Heart right ventricle (tissue), 16 donors: ENCODE measurements around the gene SLC20A1. TPM values are rescaled to one million over a fixed set of nuclear protein-coding genes. Genes with fewer than 3 reads are reported as not detected.
A peak's percentile ranks its signal among the peaks of the same experiment; 100 is the strongest.

Source experiments
- ATAC-seq, 8 donors: fragments of 200-7000 bp; cut with Tn5 transposase; one replicate each; pipeline ENCODE4 v1.9.1; 2020; ENCODE audit warnings: mild to moderate bottlenecking in 8 of 8, moderate library complexity in 8 of 8, moderate number of reproducible peaks in 1 of 8
- DNase-seq, 2 donors: peaks; one replicate each; pipeline ENCODE4 v3.0.0-alpha.2; 2020
- H3K27ac ChIP-seq, 10 donors: fragments of 200-600 bp; sonication (generic) in 2 of 10; one replicate each; pipeline versions ENCODE4 v1.5.0 to v1.8.0; 2020 to 2022; ENCODE audit warnings: mild to moderate bottlenecking in 3 of 10
- H3K27me3 ChIP-seq, 7 donors: fragments of 200-600 bp; one replicate each; pipeline ENCODE4 v1.8.0; 2021 to 2022; ENCODE audit warnings: mild to moderate bottlenecking in 2 of 7
- H3K36me3 ChIP-seq, 9 donors: fragments of 200-600 bp; sonication (generic) in 1 of 9; one replicate each; pipeline versions ENCODE4 v1.5.0 to v1.8.0; 2020 to 2022; ENCODE audit warnings: mild to moderate bottlenecking in 2 of 9
- H3K4me1 ChIP-seq, 9 donors: fragments of 200-600 bp; sonication (generic) in 1 of 9; one replicate each; pipeline versions ENCODE4 v1.5.0 to v1.8.0; 2020 to 2022; ENCODE audit warnings: mild to moderate bottlenecking in 4 of 9
- H3K4me3 ChIP-seq, 10 donors: fragments of 200-600 bp; sonication (generic) in 2 of 10; one replicate each; pipeline versions ENCODE4 v1.5.0 to v1.8.0; 2020 to 2022; ENCODE audit warnings: mild to moderate bottlenecking in 7 of 10, moderate library complexity in 2 of 10
- H3K9me3 ChIP-seq, 11 donors: fragments of 200-600 bp in 10 of 11; sonication (generic) in 2 of 11; one replicate each; pipeline versions ENCODE4 v1.5.0 to v1.8.0; 2013 to 2022; ENCODE audit warnings: mild to moderate bottlenecking in 2 of 11, control low read depth in 1 of 11, moderate library complexity in 1 of 11
- WGBS, 2 donors: extraction: QIAGEN DNeasy Blood & Tissue Kit; methylation state at CpG; one replicate each; pipeline ENCODE4 v1.1.7; 2013; ENCODE audit warnings: inconsistent platforms in 1 of 2; 5-methylcytosine and 5-hydroxymethylcytosine counted together
- intact Hi-C, 10 donors: fragments of 100-400 bp; cut with DNase I; formaldehyde crosslinking; loops; one replicate each; pipeline versions ENCODE4 v1.11.1 to v1.14.2; 2022
- polyA plus RNA-seq, 2 donors: library from polyadenylated mRNA; stranded (reverse); fragments of 200-250 nt; gene quantifications; one replicate each; pipeline ENCODE4 v1.2.3, GENCODE V29; 2013
- total RNA-seq, 10 donors: library from RNA; stranded (reverse); fragmentation: NEBNext Ultra II Directional in 3 of 10; extraction: Animal tissue kit (Norgen Biotek cat#: 25700) in 3 of 10; gene quantifications; one replicate each; pipeline versions ENCODE4 v1.2.1 to v1.2.4, GENCODE V29; 2021 to 2023
- TF ChIP-seq, protein P1 (sequence below), 9 donors: fragments of 200-600 bp; sonication (generic) in 2 of 9; IDR thresholded peaks; one replicate each; pipeline versions ENCODE4 v1.5.0 to v1.8.0; 2021 to 2022; ENCODE audit warnings: antibody characterized with exemption in 9 of 9, mild to moderate bottlenecking in 5 of 9, moderate library complexity in 1 of 9
- donor health status: Arrhythmogenic right ventricular cardiomyopathy.
- donor health status: ischemic (EF 13 %, LVEDD 7.1; RV severe dilation, severe dysfunction).
- donor health status: healthy with polysubstance abuse.
- donor health status: DM: no; HTN: yes; CAD: no.
- donor health status: DM: no; HTN: no; CAD: no.
- donor health status: ischemic (EF 25% LVEDD 6.9; RV normal size, moderate dysfunction).
- donor health status: ischemic (EF 25% LVEDD 5.7; RV mildly dilated, moderate dysfunction).
- donor health status: healthy.
- donor health status: DM: yes; HTN: yes; CAD: no.
- donor health status: Ischemic cardiomyopathy.
- donor health status: ischemic (EF 35%, LVEDD 5.7; RV mildly dilated, moderate dysfunction).
- donor health status: nonischemic (EF 11% LVEDD 7.7; RV severe dilation, severe dysfunction).
- donor health status: DM: yes; HTN: yes; CAD: no.
- donor health status: PGD.
- donor health status: ischemic (EF 29% LVEDD 5.4; RV normal size, mild dysfunction).
- donor health status: nonischemic (EF 23%, LVEDD 6.1; RV moderate dilation, normal function).

Gene SLC20A1
- total and polyA plus RNA-seq, 12 donors = 9.9 to 21.3 (median 13.2) TPM

DNA sequence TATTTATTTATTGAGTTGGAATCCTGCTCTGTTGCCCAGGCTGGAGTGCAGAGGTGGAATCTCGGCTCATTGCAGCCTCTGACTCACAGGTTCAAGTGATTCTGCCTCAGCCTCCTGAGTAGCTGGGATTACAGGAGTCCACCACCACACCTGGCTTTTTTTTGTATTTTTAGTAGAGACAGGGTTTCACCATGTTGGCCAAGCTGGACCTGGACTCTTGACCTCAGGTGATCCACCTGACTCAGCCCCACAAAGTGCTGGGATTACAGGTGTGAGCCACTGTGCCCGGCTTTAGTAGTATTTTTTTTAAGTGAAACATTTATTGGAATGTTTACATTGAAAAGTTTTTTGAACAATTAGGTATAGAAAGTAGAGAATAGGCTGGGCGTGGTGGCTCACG, 23.9 kb downstream of the SLC20A1 start:
- Histone ChIP-seq H3K36me3 (peaks cover 0 to 18% (median 6%) of the 10 kb centered on the region in 9 donors), H3K27ac (no peak overlapping the region), H3K9me3 (no peaks in the 10 kb centered on the region), H3K4me1 (peaks cover 0 to 29% (median 4%) of the 10 kb centered on the region in 9 donors), H3K4me3 (no peak overlapping the region), H3K27me3 (no peaks in the 10 kb centered on the region)
- WGBS, 2 donors = 96 to 98% methylated on average over 4 of the region's 4 CpGs
- DNase-seq = no peak
- TF ChIP-seq, protein P1, sequence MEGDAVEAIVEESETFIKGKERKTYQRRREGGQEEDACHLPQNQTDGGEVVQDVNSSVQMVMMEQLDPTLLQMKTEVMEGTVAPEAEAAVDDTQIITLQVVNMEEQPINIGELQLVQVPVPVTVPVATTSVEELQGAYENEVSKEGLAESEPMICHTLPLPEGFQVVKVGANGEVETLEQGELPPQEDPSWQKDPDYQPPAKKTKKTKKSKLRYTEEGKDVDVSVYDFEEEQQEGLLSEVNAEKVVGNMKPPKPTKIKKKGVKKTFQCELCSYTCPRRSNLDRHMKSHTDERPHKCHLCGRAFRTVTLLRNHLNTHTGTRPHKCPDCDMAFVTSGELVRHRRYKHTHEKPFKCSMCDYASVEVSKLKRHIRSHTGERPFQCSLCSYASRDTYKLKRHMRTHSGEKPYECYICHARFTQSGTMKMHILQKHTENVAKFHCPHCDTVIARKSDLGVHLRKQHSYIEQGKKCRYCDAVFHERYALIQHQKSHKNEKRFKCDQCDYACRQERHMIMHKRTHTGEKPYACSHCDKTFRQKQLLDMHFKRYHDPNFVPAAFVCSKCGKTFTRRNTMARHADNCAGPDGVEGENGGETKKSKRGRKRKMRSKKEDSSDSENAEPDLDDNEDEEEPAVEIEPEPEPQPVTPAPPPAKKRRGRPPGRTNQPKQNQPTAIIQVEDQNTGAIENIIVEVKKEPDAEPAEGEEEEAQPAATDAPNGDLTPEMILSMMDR (IDR thresholded peaks at IDR 0.05) = no peak
- intact Hi-C loops = no loop called here
- ATAC-seq = no peak

DNA sequence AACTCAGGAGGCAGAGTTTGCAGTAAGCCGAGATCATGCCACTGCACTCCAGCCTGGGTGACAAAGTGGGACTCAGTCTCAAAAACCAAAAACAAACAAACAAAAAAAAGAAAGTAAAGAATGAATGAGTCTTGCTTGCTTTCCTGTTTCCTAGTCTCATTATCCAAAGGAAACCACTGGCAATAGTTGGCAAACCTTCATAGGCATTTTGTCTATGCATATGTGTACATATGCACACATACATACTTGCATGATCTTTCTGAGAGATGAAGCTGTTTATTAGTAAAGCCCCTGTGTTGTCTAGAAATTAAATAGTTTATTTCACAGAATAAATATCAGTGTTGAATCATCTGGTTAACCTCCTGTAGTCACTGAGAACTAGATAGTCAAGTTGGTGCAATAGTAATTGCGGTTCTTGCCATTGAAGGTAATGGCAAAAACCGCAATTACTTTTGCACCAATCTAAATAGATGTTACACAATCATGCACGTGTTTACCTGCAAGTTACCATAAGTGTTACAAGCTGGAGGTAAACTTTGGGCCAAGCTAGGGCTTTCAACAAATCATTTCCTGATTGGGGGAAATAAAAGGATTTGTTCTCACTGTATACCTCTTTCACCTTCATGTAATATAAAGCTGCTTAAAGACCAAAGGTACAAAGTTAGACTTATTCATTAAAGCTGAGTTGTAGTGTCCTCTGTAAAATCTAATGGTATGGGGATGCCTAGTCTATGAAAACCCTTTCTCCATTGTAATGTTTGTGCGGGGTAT, 24.7 kb downstream of the SLC20A1 start:
- no peaks in the 10 kb centered on the region for H3K27me3 ChIP-seq
- 85 to 90% methylated on average over 5 of the region's 5 CpGs for WGBS, 2 donors
- TF ChIP-seq, protein P1 (IDR thresholded peaks at IDR 0.05) = no peak
- no peak for ATAC-seq
- no peaks in the 10 kb centered on the region for H3K9me3 ChIP-seq
- H3K27ac ChIP-seq = no peak overlapping the region
- peaks cover 0 to 31% (median 4%) of the 10 kb centered on the region in 9 donors for H3K4me1 ChIP-seq
- H3K4me3 ChIP-seq = no peak overlapping the region
- DNase-seq = no peak
- intact Hi-C loops = no loop called here
- H3K36me3 ChIP-seq = peaks cover 0 to 10% (median 0%) of the 10 kb centered on the region in 9 donors

DNA sequence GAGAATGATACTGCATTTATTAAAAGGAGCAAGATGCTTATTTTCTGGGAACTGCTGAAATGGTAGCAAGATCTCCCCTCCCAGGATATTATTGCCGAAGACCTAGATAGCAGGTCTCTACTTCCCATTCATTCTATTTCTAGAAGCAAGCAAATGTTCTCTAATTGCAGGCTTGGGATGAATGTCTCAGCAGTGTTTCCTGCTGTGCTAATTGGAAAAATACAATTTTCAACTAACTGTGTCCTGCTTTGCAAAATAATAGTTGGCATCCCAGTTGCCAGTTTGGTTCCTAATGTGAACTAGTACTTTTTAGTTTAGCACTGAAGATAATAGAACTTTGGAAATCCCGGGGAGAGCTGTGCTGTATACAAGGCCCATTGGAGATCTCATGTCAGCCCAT, 26.1 kb downstream of the SLC20A1 start:
- H3K4me3 ChIP-seq = no peak overlapping the region
- H3K27ac ChIP-seq = peak overlapping the region in 1 of 10 donors; percentile 2
- ATAC-seq = no peak
- TF ChIP-seq, protein P1 (IDR thresholded peaks at IDR 0.05) = no peak
- H3K4me1 ChIP-seq = peaks cover 0 to 28% (median 4%) of the 10 kb centered on the region in 9 donors
- no peaks in the 10 kb centered on the region for H3K9me3 ChIP-seq
- WGBS, 2 donors = 67 to 69% methylated on average over 2 of the region's 2 CpGs
- intact Hi-C loops = no loop called here
- peaks cover 0 to 4% (median 0%) of the 10 kb centered on the region in 9 donors for H3K36me3 ChIP-seq
- H3K27me3 ChIP-seq = no peaks in the 10 kb centered on the region
- DNase-seq = no peak

DNA sequence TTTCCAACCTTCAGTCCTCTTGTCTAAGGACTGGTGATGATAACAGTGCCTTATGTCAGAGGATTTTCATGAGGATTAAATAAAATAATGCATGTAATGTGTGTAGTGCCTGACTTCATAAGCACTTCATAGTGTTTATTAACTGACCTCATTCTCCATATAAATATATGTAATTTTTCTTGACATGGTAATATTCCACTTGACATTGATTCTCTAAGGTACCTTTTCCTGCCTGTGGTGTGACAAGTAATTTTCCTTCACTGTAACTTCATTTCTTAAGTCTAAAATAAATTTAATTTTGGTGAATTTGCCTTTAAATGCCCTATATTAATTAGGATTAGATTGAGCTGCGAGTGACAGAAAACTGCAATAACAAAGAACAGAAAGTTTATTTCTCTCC, 27.3 kb downstream of the SLC20A1 start:
- 95 to 98% methylated on average over 1 of the region's 1 CpG for WGBS, 2 donors
- H3K27me3 ChIP-seq = no peaks in the 10 kb centered on the region
- DNase-seq (no peak), ATAC-seq (no peak)
- H3K27ac ChIP-seq = no peak overlapping the region
- intact Hi-C loops = no loop called here
- H3K4me1 ChIP-seq = peaks cover 0 to 24% (median 4%) of the 10 kb centered on the region in 9 donors
- TF ChIP-seq, protein P1 (IDR thresholded peaks at IDR 0.05) = no peak
- no peaks in the 10 kb centered on the region for H3K9me3 ChIP-seq
- H3K4me3 ChIP-seq = no peak overlapping the region
- no peaks in the 10 kb centered on the region for H3K36me3 ChIP-seq
